ENCODE measurements around the gene OAF. TPM values are rescaled to one million over a fixed set of nuclear protein-coding genes. Genes with fewer than 3 reads are reported as not detected.

The OAF gene
- total RNA-seq, 1 donor from 2014 or later, result 17.8 TPM

- DNase-seq, result no peak
- H3K27me3 ChIP-seq (ENCODE audit: low read depth), result no peaks in the 10 kb centered on the region
- no peaks in the 10 kb centered on the region for H3K36me3 ChIP-seq
- no peak overlapping the region for H3K4me3 ChIP-seq
- no peak for ATAC-seq
- no peak for TF ChIP-seq CTCF (IDR thresholded peaks at IDR 0.05)
- peaks cover 9% of the 10 kb centered on the region for H3K4me1 ChIP-seq
- no peak overlapping the region for H3K27ac ChIP-seq
- intact Hi-C loops (cut with DNase I), result no loop called here
- no peaks in the 10 kb centered on the region for H3K9me3 ChIP-seq
These were observed 7.3 kb downstream of the OAF start for GRCh38 chr11:120217941-120218694.

- Histone ChIP-seq H3K9me3 (no peaks in the 10 kb centered on the region), H3K27ac (no peak overlapping the region), H3K4me1 (peaks cover 9% of the 10 kb centered on the region), H3K36me3 (no peaks in the 10 kb centered on the region), H3K4me3 (no peak overlapping the region), H3K27me3 (ENCODE audit: low read depth) (no peaks in the 10 kb centered on the region)
- no peak for TF ChIP-seq CTCF (IDR thresholded peaks at IDR 0.05)
- DNase-seq (no peak), ATAC-seq (no peak)
- intact Hi-C loops (cut with DNase I), result no loop called here
These were observed 7.8 kb downstream of the OAF start for GRCh38 chr11:120218695-120219033.

- Histone ChIP-seq H3K9me3 (no peaks in the 10 kb centered on the region), H3K27ac (no peak overlapping the region), H3K4me3 (no peak overlapping the region), H3K36me3 (no peaks in the 10 kb centered on the region), H3K27me3 (ENCODE audit: low read depth) (no peaks in the 10 kb centered on the region), H3K4me1 (peaks cover 10% of the 10 kb centered on the region)
- DNase-seq (no peak), ATAC-seq (no peak)
- TF ChIP-seq CTCF (IDR thresholded peaks at IDR 0.05), result no peak
- intact Hi-C loops (cut with DNase I), result no loop called here
These were observed 8.6 kb downstream of the OAF start for GRCh38 chr11:120219232-120219937.

- intact Hi-C loops (cut with DNase I), result loop anchor here (10.0 kb wide), 1 partner anchor 45 kb away; no protein-coding TSS in a partner anchor
These were observed 9.3 kb downstream of the OAF start for GRCh38 chr11:120219938-120220746.

More at GRCh38 chr11:120219938-120220746, 9.3 kb downstream of the OAF start:
- DNase-seq, result no peak
- peaks cover 18% of the 10 kb centered on the region for H3K4me1 ChIP-seq
- H3K36me3 ChIP-seq, result no peaks in the 10 kb centered on the region
- no peak for ATAC-seq
- no peak for TF ChIP-seq CTCF (IDR thresholded peaks at IDR 0.05)
- no peaks in the 10 kb centered on the region for H3K27me3 ChIP-seq (ENCODE audit: low read depth)
- no peak overlapping the region for H3K4me3 ChIP-seq
- H3K27ac ChIP-seq, result no peak overlapping the region
- H3K9me3 ChIP-seq, result no peaks in the 10 kb centered on the region

Data from lower lobe of right lung (tissue), 2 donors.